ENCODE results near the gene CORO2B.

CORO2B gene

DNA sequence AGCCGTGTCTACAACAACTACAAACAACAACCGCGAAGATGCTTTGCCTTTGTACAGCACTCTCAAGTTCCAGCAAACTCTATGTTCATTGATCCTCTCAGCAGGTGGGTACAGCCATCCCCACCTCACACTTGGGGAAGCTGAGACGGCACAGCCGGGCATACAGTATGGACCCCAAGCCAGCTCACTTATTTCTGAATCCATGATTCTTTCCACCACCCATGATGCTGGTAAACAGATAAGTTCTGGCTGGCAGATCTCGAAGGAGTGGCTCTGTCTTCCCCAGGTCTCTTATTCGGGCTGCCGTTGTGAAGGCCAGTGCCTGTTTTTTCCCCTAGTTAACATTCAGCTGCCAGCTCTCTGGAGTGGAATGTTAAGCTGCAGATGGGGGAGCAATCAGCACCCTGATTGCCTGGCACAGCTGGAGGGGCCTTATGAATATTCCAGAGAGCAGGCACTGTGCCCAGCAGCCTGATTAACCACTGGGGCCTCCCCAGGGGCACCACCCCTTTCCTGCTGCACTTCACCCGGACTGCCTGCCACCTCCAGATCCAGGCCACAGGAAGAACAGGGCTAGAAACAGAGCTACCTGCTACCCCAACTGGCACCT is 73.2 kb downstream of the CORO2B start:
- no peak for DNase-seq

DNA sequence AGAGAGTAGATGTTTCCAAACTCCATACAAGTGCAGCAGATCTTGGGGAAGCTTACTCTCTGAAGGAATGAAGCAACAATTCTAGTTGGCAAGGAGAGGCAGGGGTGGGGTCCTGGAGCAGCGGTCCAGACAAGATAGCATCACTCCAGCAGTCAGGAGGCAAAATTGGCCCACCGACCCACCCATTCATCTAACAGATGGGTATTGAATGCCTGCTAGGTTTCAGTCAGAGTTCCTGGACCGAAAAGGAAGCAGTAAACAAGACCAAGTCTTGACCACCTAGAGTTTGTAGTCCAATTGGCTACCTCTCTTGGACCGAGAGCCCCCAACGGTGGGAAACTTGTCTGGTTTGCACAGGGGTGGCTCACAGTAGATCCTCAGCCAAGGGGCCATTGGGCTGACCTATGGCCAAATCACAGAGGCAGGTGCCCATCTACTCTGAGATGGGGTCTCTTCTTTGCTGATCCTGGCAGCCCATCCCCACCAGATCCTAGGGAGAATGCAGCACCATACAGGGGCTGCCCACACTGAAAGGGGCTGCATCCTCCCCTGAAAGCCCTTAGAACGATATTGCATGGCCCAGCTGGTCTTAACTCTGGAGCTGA is 74.3 kb downstream of the CORO2B start:
- no peak for DNase-seq

DNA sequence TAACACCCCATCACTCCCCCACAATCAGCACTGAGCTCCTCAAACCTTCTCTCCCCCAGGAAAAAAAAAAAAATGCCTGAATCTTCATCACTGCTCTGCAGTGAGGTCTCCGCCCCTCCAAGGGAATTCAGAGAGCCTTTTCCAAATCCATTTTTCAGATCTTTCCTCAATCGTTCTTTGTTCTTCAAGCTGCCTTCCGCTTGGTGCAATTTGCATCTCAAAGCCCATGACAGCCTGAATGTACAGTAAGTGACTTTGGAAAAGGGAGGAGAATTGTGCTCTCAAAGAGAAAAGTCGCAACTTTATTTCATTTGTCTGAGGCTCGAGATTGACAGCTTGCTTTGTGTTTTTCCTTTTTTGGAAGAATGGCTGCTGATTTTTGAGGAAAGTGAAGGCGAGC is 75.0 kb downstream of the CORO2B start:
- no peak for DNase-seq

DNA sequence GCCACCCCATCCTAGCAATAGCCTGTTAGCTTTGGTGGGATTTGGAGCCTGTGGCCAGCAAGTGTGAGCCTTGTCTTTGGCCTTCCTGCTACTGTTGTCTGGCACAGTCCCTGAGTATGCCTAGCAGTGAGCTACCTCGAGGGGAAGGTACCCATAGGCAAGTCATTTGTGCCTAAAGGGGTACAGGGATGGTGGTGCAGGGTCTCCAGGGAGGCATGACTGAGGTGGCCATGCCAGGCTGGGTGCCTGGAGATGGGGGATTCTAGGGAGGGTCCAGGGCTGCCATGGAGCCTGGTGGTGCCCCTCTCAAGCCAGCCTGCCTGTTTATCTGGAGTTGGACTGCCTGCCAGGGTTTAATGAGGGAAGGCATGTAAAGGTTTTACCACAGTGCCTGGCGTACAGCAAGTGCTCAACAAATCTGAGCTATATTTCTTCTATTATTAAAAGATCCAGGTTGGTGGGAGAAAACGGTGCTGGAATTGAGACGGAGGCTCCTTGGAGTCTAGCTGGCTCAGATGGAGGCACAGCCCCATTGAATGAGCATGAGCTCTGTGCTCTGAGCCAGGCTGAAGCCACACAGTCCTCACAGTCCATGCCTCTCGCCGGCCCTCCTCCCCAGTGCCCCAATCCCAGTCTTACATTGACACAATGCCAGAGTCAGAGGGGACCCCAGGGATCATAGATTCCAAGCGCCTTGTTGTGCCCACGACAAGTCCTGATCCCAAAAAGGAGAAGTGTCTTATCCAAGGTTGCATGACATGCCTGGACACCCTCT is 76.2 kb downstream of the CORO2B start:
- DNase-seq: no peak

DNA sequence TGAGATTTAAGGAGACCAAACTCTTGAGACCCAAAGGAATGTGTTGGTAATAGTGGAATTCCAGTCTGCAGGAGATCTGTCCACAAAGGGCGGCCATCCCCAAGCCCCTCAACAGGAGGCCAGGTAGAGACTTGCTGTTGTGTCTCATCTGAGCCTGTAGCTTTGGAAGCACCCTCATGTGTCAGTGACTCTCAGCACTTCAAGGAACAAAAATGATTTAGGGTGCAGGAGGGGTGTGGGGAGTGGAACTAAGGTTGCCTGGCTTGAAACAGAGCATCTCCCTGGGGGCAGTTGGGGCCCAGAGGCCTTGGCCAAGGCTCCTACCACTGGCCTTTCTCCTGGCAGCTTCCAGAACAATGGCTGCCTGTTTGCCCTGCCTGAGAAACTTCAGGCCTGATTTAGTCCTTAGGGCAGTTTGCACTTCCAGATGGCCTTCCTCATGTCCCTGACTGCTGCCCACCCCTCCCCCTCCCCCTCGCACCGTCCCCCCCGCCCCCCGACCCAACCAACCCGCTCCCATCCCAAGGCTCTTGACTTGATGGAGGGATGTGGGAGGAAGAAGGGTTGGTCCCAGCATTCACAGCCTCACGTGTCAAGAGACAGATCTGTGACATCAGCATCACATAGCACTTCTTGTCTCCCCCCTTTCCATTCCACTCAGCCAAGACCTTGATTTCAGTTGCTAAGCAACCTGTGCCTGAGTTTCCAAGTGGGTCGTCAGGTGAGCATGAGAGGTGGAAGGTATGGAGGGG is 77.1 kb downstream of the CORO2B start:
- DNase-seq: no peak

DNA sequence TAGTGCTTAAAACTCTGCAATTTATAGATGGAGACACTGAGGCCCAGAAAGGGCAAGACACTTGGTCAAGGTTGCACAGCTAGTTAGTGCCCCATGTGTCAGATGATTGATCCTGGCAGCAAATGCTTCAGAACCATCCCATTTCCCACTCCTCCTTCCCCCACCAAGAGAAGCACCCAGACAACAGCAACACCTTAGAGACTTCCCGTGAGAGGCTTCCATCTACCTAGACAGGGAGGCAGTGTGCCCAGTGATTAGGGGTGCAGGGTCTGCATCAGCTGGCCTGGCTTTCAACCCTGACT is 77.6 kb downstream of the CORO2B start:
- no peak for DNase-seq

DNA sequence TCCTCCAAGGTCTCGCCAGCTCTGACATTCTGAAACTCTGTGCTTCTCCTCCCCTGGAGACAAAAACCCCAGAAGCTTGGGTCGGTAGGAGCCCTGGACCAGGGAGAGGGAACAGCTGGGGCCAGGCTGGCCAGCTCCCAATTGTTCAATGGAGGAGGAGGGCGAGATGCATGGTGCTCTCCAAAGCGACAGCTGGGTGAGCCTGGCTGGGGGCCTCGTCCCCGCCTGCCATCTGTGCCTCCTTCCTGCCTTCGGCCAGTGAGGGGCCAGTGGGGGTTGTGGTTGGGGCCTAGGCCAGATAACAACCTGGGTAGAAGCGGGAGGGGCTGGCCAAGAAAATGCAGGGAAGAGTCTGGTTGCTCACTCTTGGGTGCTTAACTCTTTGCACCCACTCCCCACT is 79.4 kb downstream of the CORO2B start:
- peak; percentile 61 for DNase-seq

DNA sequence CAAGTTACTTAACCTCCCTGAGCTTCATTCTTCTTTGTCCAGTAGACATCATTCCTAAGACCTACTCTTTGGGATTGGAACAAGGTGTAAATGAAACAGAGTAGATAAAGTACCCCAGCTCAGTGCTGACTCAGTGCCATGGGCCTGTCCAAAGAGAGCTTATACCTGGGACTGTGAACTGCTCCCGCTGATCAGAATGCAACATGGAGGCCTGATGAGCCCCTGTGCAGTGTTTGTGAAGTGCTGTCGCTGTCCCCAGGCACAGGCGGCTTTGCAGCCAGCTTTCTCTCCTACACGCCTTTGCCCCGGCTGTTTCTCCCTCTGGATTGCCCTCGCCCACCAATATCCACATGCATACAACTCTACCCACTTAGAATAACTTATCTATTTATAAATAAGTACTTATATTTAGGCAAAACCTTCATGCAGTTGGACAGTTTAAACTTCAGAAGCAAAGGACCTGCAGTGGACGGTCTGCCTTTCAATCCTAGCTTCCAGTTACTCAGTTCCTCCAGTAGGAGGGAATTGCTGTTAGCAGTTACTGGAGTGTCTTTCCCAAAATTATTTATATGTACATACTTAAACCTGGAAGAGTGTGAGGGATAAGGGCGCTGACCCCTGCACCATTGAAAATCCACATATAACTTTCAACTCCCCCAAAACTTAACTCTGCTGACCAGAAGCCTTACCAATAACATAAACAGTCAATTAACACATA is 80.0 kb downstream of the CORO2B start:
- DNase-seq: no peak

DNA sequence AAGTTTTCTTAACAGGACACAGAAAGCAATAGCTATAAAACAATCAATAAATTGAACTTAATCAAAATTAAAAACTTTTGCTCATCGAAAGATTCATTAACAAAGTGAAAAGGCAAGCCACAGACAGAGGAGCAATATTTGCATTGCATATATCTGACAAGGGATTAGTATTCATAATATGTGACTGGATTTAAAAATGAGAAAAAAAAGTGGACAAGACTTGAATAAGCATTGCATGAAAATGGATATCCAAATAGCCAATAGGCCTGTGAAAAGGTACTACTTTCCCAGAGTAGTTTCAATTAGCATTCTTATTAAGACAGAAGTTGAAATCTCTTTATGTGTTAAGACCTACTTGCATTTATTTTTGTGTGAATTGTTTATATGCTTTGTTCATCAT is 84.7 kb downstream of the CORO2B start:
- DNase-seq: no peak

DNA sequence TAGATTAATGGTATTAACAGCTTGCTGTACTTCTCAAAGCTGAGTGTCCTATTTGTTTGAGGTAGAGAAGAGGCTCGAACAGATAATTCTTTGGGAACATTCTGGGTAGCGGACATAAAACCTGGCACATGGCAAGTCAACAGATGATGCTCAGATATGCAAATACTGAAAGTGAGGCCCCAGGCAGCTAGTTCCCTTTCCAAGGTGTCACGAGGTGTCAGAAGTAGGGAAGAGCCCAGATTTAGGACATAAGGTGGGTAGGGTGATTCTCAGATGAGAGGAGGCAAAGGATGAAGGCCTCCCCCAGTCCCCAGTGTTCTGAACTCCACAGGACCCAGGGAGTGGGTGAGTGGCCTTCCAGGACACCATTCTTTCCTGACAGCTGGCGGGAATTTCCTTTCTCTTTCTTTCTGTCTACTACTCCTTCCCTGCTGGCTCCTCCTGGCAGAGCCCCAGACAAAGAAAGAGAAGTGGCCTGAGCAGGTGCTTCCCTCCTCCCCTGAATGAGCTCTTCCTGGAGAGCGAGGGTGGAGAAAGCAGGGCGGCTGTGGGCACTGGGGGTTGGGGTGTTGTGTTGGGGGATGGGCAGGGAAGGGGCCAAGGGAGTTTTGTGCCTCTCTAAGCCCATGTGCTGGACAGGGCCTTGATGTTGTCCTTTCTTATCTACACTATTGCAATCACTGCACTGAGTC is 87.5 kb downstream of the CORO2B start:
- DNase-seq: no peak

DNA sequence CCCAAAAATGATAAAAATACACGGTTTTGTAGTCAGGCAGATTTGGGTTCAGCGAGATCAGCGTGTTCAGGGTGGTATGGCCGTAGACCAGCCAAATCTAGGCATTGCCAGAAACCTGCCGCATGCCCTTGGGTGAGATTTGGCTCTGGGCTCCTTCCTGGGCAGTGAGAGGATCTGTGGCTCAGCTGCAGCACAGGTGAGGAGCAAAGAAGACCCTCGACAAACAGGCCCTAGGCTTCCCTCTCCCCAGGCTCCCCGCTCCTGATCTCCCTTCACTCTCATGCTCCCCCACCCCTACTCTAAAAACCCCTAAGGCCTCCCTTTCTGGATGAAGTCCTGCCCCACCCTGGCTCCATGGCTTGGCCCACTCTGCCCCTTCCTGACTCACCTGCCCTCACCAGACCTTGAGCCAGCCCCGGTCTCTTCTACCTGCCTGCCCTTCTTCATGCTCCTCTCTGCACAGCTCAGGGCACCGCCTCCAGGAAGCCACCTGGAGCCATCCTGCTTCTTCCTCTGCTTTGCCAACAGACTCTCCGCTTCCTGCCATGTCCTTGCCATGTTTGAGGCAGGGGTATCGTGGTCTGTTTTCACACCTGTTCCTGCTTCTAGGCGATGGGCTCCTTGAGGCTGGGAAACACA is 88.1 kb downstream of the CORO2B start:
- DNase-seq: no peak

DNA sequence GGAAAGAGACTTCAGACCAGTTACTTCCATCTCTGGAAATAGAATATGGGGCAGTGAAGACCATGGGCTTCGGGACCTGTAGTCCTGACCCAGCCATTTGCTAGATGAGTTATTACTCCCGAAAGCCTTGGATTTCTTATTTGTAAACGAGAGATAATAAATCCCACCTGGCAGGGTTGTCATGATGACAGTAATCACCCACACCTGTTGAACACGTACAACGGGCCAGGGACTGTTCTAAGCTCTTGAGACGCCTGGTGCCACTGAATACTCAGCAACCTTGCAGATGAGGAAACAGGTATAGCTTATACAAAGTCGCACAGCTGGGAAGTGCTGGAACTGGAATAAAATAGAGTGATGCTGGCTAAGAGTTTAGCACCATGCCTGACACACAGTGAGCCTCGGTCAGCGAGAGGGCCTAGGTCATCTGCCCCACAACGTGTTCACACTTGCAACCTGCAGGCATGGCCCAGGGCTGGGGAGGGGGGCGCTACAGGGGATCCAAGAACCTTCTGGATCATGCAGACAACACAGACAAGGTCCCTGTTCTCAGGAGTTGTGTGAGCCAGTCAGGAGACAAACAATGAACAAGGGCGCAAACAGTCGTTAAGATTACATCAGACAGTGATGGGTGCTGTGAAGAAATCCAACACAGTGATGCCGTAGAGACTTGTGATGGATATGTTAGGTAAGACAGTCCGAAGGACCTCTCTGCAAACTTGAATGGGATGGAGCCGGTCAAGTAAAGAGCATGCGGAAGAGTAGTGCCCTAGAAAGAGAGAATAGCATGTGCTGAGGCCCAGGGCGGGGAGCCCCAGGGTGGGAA is 89.2 kb downstream of the CORO2B start:
- DNase-seq: no peak

DNA sequence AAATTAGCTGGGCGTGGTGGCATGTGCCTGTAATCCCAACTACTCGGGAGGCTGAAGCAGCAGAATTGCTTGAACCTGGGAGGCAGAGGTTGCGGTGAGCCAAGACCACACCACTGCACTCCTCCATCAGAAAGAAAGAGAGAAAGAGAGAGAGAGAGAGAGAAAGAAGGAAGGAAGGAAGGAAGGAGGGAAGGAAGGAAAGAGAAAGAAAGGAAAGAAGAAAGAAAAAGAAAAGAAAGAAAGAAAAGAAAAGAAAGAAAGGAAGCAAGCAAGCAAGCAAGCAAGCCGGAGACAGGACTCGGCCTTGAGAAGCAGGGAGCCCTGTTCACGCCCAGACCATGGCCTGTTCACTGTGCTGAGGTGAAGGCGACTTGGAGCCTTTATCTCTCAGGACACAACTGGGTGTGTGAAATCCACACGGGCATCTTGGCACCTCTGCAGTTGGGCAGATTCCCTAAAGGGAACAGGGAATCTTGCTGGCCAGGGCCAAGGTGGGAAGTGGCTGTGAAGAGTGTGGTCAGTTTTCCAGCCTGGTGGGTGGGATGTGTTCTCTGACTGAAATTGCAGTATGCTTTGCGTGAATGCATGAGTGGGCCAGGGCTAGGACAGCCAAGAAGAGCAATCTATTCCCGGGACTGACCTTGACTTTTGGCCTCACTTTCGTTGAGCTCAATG is 90.3 kb downstream of the CORO2B start:
- DNase-seq: no peak

DNA sequence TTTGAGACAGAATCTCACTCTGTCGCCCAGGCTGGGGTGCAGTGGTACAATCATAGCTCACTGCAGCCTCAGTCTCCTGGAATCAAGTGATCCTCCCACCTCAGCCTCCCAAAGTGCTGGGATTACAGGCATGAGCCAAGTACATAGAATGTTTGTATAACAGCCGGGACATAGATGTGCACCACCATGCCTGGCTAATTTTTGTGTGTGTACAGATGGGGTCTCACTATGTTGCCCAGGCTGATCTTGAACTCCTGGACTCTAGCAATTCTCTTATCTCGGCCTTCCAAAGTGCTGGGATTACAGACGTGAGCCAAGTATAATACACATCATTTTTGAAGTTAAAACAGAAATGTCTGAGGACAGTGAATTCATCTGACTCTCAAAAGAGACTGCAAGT is 93.5 kb downstream of the CORO2B start:
- DNase-seq: peak; percentile 0

DNA sequence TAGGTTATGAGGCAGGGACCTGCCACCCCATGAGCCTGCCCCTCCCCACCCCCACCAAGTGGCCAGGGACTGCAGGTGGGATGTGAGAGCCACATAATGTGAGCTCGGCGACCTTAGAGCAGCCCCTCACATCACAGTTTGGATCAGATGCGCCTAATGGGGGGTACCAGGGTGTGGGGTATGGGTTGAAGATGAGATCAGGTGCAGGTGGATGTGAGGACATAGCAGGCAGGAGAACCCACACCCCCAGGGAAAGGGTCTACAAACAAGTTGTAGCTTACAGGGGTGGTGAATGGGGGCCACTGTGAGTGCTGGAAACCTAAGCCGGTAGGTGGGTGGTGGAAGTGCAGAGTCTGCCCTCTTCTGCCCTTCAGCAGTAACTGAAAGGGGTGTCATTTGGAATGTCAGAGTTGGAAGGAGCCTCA is 94.0 kb downstream of the CORO2B start:
- peak; percentile 49 for DNase-seq

DNA sequence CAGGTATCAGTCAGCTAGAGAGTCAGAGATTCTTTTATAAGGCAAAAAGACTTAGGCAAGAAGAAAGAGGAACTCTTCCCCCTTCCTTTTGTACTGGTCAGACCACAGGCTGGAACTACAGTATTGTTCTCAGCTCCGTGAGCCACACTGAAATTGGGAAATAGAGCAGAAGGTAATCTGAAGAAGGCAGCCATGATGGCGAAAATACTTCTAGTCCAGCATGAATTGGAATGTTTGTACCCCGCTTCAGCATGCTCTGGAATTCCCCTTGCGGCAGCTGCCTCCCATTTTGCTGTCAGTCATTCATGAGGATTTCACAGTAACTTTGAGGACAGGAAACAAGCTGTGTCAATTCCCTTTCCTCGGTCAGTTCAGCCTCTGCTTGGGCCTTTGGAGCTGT is 96.2 kb downstream of the CORO2B start:
- DNase-seq: peak; percentile 86

DNA sequence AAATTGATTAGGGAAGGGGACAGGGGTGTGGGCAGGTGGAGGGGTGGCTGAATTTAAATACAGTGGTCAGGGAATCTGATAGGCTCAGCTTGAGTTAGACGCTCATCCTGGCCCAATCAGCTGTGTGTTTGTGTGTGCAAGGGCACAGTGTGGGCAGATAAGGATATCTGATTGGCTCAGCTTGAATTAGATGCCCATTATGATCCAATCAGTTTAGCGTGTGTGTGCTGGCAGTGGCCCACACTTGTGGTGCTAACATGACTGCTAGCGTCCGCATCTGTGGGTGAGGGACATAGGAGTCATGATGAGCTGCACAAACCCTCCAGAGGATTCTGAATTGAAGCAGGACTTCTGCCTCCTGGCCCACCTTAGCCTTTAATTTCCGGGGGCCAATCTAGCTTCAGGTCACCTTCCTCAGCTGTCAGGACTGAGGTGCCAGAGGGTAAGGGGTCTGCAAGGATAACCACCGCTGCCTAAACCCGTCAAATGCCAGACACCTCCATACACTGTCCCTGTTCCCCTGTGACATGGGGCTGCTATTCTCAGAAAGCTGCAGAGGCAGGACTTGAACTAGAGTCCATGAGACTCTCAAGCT is 97.3 kb downstream of the CORO2B start:
- no peak for DNase-seq

DNA sequence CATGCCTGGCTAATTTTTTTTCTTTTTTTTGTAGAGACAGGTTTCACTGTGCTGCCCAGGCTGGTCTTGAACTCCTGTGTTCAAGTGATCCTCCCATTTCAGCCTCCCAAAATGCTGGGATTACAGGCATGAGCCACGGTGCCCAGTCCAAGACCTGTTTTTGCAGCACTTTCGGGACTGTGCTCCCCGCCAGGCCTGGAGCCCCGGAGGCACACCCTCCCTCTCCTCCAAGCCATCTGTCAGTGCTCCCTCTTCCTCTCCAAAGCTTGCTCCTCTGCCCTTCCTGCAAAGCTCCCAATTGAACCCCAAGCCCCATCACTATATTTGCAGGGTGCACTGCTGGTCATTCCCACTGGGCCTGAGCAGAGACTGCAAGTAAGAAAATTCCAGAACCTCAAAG is 98.1 kb downstream of the CORO2B start:
- DNase-seq: no peak

DNA sequence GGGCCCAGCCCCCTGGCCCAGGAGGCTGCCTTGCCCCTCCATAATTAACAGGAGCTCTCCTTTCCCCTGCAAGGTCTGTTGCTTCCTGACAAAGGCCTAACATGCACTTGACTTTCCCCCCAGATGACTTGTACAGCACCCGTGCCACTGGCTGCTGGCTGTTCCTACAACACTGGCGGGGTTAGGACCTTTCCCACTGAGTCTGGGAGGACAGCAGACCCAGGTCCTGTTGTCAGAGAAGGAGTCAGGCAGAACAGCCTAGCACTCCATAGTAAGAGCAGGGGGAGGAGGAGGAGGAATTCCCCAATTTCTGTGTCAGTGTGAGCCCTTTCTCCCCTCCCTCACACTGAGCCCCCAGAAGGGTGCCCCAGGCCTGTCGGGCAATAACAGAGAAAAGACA is 99.2 kb downstream of the CORO2B start:
- DNase-seq: peak; percentile 1

DNA sequence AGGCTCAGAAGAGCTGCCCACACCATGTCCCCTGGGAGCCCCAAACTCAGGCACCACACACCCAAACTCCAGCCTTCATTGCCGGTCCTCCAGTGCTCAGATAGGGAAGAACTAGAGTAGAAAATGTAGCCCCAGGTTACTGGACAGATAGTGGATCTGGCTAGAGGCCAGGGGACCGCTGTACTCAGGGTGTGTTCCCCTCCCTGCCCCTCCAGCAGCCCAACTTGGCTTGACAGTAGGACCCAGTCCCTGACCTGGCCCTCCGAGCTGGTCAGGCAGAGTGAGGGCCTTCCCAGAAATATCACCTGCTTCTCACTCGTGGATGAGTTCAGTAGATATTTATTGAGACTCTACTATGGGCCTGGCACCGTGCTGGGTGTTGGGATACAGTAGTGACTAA is 100.0 kb downstream of the CORO2B start:
- DNase-seq: peak; percentile 3

Measured in retina (tissue), 1 donor.